CD4-positive, alpha-beta T cell (primary cell): ENCODE measurements around the gene CKLF. TPM values are rescaled to one million over a fixed set of nuclear protein-coding genes. Genes with fewer than 3 reads are reported as not detected.

Source experiments
- ATAC-seq: fragments of 200-7000 bp; cut with Tn5 transposase; one replicate; pipeline ENCODE4 v1.10.0; 2022; ENCODE audit warnings: mild to moderate bottlenecking; ENCODE audit not compliant: poor library complexity
- CTCF ChIA-PET: fragments of 350-600 bp; sonication (Branson Sonifier 250); formaldehyde crosslinking; loops from one replicate; lab custom pipeline; 2021; ENCODE audit warnings: antibody characterized with exemption, inconsistent platforms; lab: Charles Lee
- POLR2A ChIA-PET: fragments of 350-600 bp; sonication (Branson Sonifier 250); formaldehyde crosslinking; loops from one replicate; lab custom pipeline; 2021; ENCODE audit warnings: antibody characterized with exemption, inconsistent platforms; lab: Charles Lee
- DNase-seq, 14 experiments: peaks; one replicate each; pipeline ENCODE4 v3.0.0-alpha.2; 2013 to 2020; ENCODE audit warnings: mixed read lengths in 2 of 14
- H3K27ac ChIP-seq, 2 donors: one replicate each; pipeline versions ENCODE4 v1.5.1 to v1.7.0; 2013; ENCODE audit warnings: low read length in 2 of 2, low read depth in 1 of 2, mild to moderate bottlenecking in 1 of 2
- H3K27me3 ChIP-seq, 2 experiments: 1 replicate in 1 of 2; 2 replicates in 1 of 2; pipeline versions ENCODE4 v1.6.1 to v1.7.0; 2013; ENCODE audit warnings: low read length in 2 of 2, control low read depth in 1 of 2, mild to moderate bottlenecking in 1 of 2, moderate library complexity in 1 of 2; ENCODE audit not compliant: insufficient read depth in 2 of 2, control insufficient read depth in 1 of 2
- H3K36me3 ChIP-seq: one replicate; pipeline ENCODE4 v1.6.1; 2013; ENCODE audit warnings: low read length, control low read depth; ENCODE audit not compliant: insufficient read depth
- H3K4me1 ChIP-seq: one replicate; pipeline ENCODE4 v1.6.1; 2013; ENCODE audit warnings: low read length, control low read depth; ENCODE audit not compliant: insufficient read depth
- H3K4me3 ChIP-seq: one replicate; pipeline ENCODE4 v1.5.1; 2013; ENCODE audit warnings: mild to moderate bottlenecking, low read length, moderate library complexity
- H3K9me3 ChIP-seq, 2 experiments: 1 replicate in 1 of 2; 2 replicates in 1 of 2; pipeline versions ENCODE4 v1.6.1 to v1.7.0; 2013; ENCODE audit warnings: low read length in 2 of 2, mild to moderate bottlenecking in 2 of 2, control low read depth in 1 of 2, moderate library complexity in 1 of 2; ENCODE audit not compliant: control insufficient read depth in 1 of 2, insufficient read depth in 1 of 2
- H3K27ac Mint-ChIP-seq: one replicate; pipeline ENCODE4 v1.8.0; 2020; ENCODE audit warnings: mixed read lengths
- H3K27me3 Mint-ChIP-seq: one replicate; pipeline ENCODE4 v1.8.0; 2021; ENCODE audit warnings: mixed read lengths
- H3K36me3 Mint-ChIP-seq: one replicate; pipeline ENCODE4 v1.8.0; 2021; ENCODE audit warnings: low read depth, mixed read lengths
- H3K4me1 Mint-ChIP-seq: one replicate; pipeline ENCODE4 v1.8.0; 2021; ENCODE audit warnings: low read depth, mixed read lengths
- H3K4me3 Mint-ChIP-seq: one replicate; pipeline ENCODE4 v1.8.0; 2020; ENCODE audit warnings: mild to moderate bottlenecking, mixed read lengths
- H3K9me3 Mint-ChIP-seq: one replicate; pipeline ENCODE4 v1.8.0; 2020; ENCODE audit warnings: mixed read lengths
- CTCF ChIP-seq: fragments of 200-600 bp; IDR thresholded peaks from one replicate; pipeline ENCODE4 v1.8.0; 2022; ENCODE audit warnings: antibody characterized with exemption, mild to moderate bottlenecking
- intact Hi-C, 2 experiments: fragments of 100-400 bp; cut with DNase I in 1 of 2; cut with micrococcal nuclease in 1 of 2; formaldehyde crosslinking; loops; one replicate each; pipeline versions ENCODE4 v1.15.1 to v1.9.0; 2023 to 2025; cut with DNase I, micrococcal nuclease
- total RNA-seq, 174 experiments: library from RNA in 2 of 174; stranded (reverse) in 2 of 174; gene quantifications; one replicate each; pipeline ENCODE4 v1.2.3 and lab custom pipeline; 2021 to 2026

The CKLF gene
- total RNA-seq, 2 experiments from 2014 or later = 10.6 to 14.1 TPM

- DNase-seq (no peak), ATAC-seq (no peak)
- Mint-ChIP-seq H3K4me3 (no peak overlapping the region), H3K27me3 (no peaks in the 10 kb centered on the region), H3K4me1 (peaks cover under 1% of the 10 kb centered on the region), H3K9me3 (no peaks in the 10 kb centered on the region), H3K27ac (peak overlapping the region; percentile 63), H3K36me3 (peaks cover 35% of the 10 kb centered on the region)
- H3K4me3 ChIP-seq = no peak overlapping the region
- no peak overlapping the region for H3K27ac ChIP-seq
- H3K27me3 ChIP-seq = no peaks in the 10 kb centered on the region
- no peaks in the 10 kb centered on the region for H3K4me1 ChIP-seq
- no peak for TF ChIP-seq CTCF
- ChIA-PET CTCF (interaction anchor here (0.9 to 1.5 kb wide), 4 partner anchors 9 to 21 kb away, joined by 3 to 7 read pairs (median 3); no protein-coding TSS in a partner anchor), POLR2A (interaction anchor here (1.9 to 2.0 kb wide), 2 partner anchors 10 to 17 kb away, joined by 5 to 8 read pairs; partner anchors contain the start of genes CKLF and CMTM2)
- peaks cover 0 to 3% of the 10 kb centered on the region in 2 experiments for H3K9me3 ChIP-seq
- intact Hi-C loops = no loop called here
- peaks cover 29% of the 10 kb centered on the region for H3K36me3 ChIP-seq
These were observed 16.8 kb downstream of the CKLF start for GRCh38 chr16:66569131-66569530.

GRCh38 chr16:66569827-66570405 is 17.5 kb downstream of the CKLF start:
- no peak for DNase-seq
- no peak overlapping the region for H3K4me3 Mint-ChIP-seq
- H3K36me3 ChIP-seq = peaks cover 22% of the 10 kb centered on the region
- H3K9me3 Mint-ChIP-seq = no peaks in the 10 kb centered on the region
- ChIA-PET CTCF (interaction anchor here (1.0 to 1.5 kb wide), 3 partner anchors 13 to 22 kb away, joined by 3 to 7 read pairs (median 3); no protein-coding TSS in a partner anchor), POLR2A (interaction anchor here (0.6 to 2.0 kb wide), 4 partner anchors 9 to 157 kb away, joined by 3 to 8 read pairs (median 4); partner anchors contain the start of genes CKLF and CMTM2)
- no peaks in the 10 kb centered on the region for H3K27me3 Mint-ChIP-seq
- H3K4me3 ChIP-seq = no peak overlapping the region
- no peaks in the 10 kb centered on the region for H3K4me1 Mint-ChIP-seq
- H3K27ac Mint-ChIP-seq = peak overlapping the region; percentile 63
- H3K27me3 ChIP-seq = no peaks in the 10 kb centered on the region
- H3K27ac ChIP-seq = no peak overlapping the region
- peaks cover 0 to 3% of the 10 kb centered on the region in 2 experiments for H3K9me3 ChIP-seq
- TF ChIP-seq CTCF = no peak
- ATAC-seq = no peak
- intact Hi-C loops = no loop called here
- H3K4me1 ChIP-seq = no peaks in the 10 kb centered on the region
- peaks cover 29% of the 10 kb centered on the region for H3K36me3 Mint-ChIP-seq

- H3K4me1 Mint-ChIP-seq = peaks cover 5% of the 10 kb centered on the region
- H3K36me3 ChIP-seq = peaks cover 3% of the 10 kb centered on the region
These were observed 20.0 kb downstream of the CKLF start for GRCh38 chr16:66572356-66572755.

More at GRCh38 chr16:66572356-66572755, 20.0 kb downstream of the CKLF start:
- Mint-ChIP-seq H3K9me3 (no peaks in the 10 kb centered on the region), H3K4me3 (no peak overlapping the region), H3K27me3 (peaks cover 2% of the 10 kb centered on the region), H3K36me3 (peaks cover 7% of the 10 kb centered on the region), H3K27ac (no peak overlapping the region)
- Histone ChIP-seq H3K4me3 (no peak overlapping the region), H3K27me3 (no peaks in the 10 kb centered on the region), H3K27ac (no peak overlapping the region), H3K4me1 (no peaks in the 10 kb centered on the region), H3K9me3 (no peaks in the 10 kb centered on the region)
- ChIA-PET POLR2A (no interaction called here), CTCF (interaction anchor here (1.0 to 2.9 kb wide), 4 partner anchors 10 to 79 kb away, joined by 3 to 13 read pairs (median 4); no protein-coding TSS in a partner anchor)
- no peak for TF ChIP-seq CTCF
- DNase-seq = no peak
- intact Hi-C loops = no loop called here
- ATAC-seq = no peak
